ENCODE results near the gene DSG1. TPM values are rescaled to one million over a fixed set of nuclear protein-coding genes. Genes with fewer than 3 reads are reported as not detected.

DSG1 gene
- total and polyA plus RNA-seq, 2 of the 13 experiments (the other 11 are each of a cell fraction or from before 2014, with no cell fraction given), result 0.04 TPM; not detected in 1

- TF ChIP-seq ZNF276 (CRISPR knock-in tag; IDR thresholded peaks at IDR 0.05; ENCODE audit: low read depth) (no peak), CBX5 (CRISPR knock-in tag; IDR thresholded peaks at IDR 0.05; ENCODE audit: borderline replicate concordance) (no peak), ZNF251 (CRISPR knock-in tag; IDR thresholded peaks at IDR 0.05) (no peak), AHR (CRISPR knock-in tag; IDR thresholded peaks at IDR 0.05) (no peak), ZNF775 (CRISPR knock-in tag; IDR thresholded peaks at IDR 0.05; ENCODE audit: borderline replicate concordance) (no peak), ZNF772 (CRISPR knock-in tag; IDR thresholded peaks at IDR 0.05) (no peak), ZNF773 (CRISPR knock-in tag; IDR thresholded peaks at IDR 0.05; ENCODE audit: borderline replicate concordance) (no peak), POLR2A (IDR thresholded peaks at IDR 0.05; ENCODE audit: insufficient read depth in 1 of 2, low read depth in 2 of 2, low read length in 2 of 2) (no peak), ZNF724P (CRISPR knock-in tag; IDR thresholded peaks at IDR 0.05; ENCODE audit: borderline replicate concordance) (no peak), ZNF17 (CRISPR knock-in tag; IDR thresholded peaks at IDR 0.05) (no peak), ZNF850 (CRISPR knock-in tag; conservative IDR thresholded peaks at IDR 0.05) (no peak), PHF21A (CRISPR knock-in tag; IDR thresholded peaks at IDR 0.05) (0 out of 2 replicates have a peak, but pooled peaks have one; percentile 41), ZNF3 (CRISPR knock-in tag; IDR thresholded peaks at IDR 0.05) (no peak), ZNF7 (CRISPR knock-in tag; IDR thresholded peaks at IDR 0.05) (no peak), FOSL1 (CRISPR knock-in tag; IDR thresholded peaks at IDR 0.05; ENCODE audit: borderline replicate concordance) (no peak), ZKSCAN8 (CRISPR knock-in tag; IDR thresholded peaks at IDR 0.05; ENCODE audit: borderline replicate concordance) (peak; percentile 54; the same call in 1 of the 2 replicates)
- TF ChIP-seq, protein P1, sequence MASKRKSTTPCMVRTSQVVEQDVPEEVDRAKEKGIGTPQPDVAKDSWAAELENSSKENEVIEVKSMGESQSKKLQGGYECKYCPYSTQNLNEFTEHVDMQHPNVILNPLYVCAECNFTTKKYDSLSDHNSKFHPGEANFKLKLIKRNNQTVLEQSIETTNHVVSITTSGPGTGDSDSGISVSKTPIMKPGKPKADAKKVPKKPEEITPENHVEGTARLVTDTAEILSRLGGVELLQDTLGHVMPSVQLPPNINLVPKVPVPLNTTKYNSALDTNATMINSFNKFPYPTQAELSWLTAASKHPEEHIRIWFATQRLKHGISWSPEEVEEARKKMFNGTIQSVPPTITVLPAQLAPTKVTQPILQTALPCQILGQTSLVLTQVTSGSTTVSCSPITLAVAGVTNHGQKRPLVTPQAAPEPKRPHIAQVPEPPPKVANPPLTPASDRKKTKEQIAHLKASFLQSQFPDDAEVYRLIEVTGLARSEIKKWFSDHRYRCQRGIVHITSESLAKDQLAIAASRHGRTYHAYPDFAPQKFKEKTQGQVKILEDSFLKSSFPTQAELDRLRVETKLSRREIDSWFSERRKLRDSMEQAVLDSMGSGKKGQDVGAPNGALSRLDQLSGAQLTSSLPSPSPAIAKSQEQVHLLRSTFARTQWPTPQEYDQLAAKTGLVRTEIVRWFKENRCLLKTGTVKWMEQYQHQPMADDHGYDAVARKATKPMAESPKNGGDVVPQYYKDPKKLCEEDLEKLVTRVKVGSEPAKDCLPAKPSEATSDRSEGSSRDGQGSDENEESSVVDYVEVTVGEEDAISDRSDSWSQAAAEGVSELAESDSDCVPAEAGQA (IDR thresholded peaks at IDR 0.05; ENCODE audit: low read depth), result no peak
- TF ChIP-seq, protein P1 (CRISPR knock-in tag; IDR thresholded peaks at IDR 0.05; ENCODE audit: borderline replicate concordance), result no peak
- TF ChIP-seq, protein P2, sequence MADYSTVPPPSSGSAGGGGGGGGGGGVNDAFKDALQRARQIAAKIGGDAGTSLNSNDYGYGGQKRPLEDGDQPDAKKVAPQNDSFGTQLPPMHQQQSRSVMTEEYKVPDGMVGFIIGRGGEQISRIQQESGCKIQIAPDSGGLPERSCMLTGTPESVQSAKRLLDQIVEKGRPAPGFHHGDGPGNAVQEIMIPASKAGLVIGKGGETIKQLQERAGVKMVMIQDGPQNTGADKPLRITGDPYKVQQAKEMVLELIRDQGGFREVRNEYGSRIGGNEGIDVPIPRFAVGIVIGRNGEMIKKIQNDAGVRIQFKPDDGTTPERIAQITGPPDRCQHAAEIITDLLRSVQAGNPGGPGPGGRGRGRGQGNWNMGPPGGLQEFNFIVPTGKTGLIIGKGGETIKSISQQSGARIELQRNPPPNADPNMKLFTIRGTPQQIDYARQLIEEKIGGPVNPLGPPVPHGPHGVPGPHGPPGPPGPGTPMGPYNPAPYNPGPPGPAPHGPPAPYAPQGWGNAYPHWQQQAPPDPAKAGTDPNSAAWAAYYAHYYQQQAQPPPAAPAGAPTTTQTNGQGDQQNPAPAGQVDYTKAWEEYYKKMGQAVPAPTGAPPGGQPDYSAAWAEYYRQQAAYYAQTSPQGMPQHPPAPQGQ (CRISPR knock-in tag; IDR thresholded peaks at IDR 0.05; ENCODE audit: borderline replicate concordance), result no peak
- TF ChIP-seq, protein P3, sequence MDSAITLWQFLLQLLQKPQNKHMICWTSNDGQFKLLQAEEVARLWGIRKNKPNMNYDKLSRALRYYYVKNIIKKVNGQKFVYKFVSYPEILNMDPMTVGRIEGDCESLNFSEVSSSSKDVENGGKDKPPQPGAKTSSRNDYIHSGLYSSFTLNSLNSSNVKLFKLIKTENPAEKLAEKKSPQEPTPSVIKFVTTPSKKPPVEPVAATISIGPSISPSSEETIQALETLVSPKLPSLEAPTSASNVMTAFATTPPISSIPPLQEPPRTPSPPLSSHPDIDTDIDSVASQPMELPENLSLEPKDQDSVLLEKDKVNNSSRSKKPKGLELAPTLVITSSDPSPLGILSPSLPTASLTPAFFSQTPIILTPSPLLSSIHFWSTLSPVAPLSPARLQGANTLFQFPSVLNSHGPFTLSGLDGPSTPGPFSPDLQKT (CRISPR knock-in tag; IDR thresholded peaks at IDR 0.05; ENCODE audit: borderline replicate concordance), result no peak
Observed at GRCh38 chr18:31396796-31397612, 79.0 kb downstream of the DSG1 start (continued).
